ENCODE data around the gene UBE2E1. TPM values are rescaled to one million over a fixed set of nuclear protein-coding genes. Genes with fewer than 3 reads are reported as not detected.
A peak's percentile ranks its signal among the peaks of the same experiment; 100 is the strongest.

Gene UBE2E1
- total and polyA plus RNA-seq, 2 of the 4 experiments (the other 2 are of a cell fraction) = 54.1 to 91.6 TPM

DNA sequence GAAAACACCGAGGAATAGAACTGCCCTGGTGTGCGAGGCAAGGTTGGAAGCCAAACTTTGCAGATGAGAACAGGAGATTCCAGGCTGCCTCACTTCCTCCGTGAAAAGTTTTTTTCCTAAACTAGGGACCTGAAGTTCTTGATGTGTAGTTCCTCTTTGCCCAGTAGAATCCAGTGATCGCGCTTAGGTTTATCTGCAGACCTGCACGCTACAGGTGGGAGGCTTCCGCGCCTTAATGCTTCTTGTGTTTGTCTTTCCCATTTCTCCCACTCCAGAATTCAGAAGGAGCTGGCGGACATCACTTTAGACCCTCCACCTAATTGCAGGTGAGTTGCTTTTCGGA, 5.4 kb downstream of the UBE2E1 start:
- in situ Hi-C loops (cut with MboI; ENCODE audit: low sequenced_read_pairs) = no loop called here
- H3K9ac ChIP-seq (ENCODE audit: low read depth, low read length) = peak overlapping the region; percentile 12
- CTCF ChIA-PET = no interaction called here

More for the DNA sequence above, 5.4 kb downstream of the UBE2E1 start:
- Histone ChIP-seq H2AK5ac (ENCODE audit: low read depth, low read length) (peak overlapping the region; percentile 48; the same call in 1 of the 2 replicates), H3K36me3 (ENCODE audit: control insufficient read depth, insufficient read depth, low read length) (peaks cover 7% of the 10 kb centered on the region), H3K4me2 (ENCODE audit: low read depth, low read length) (peak overlapping the region; percentile 82), H3K14ac (replicated peaks; ENCODE audit: low read depth, low read length) (peak overlapping the region; percentile 84), H2BK120ac (ENCODE audit: low read depth, low read length) (peak overlapping the region; percentile 2; the same call in 1 of the 2 replicates), H3K56ac (ENCODE audit: extremely low read depth, insufficient read depth, low read length) (no peak overlapping the region), H2AFZ (replicated peaks; ENCODE audit: low read length, poor library complexity) (peak overlapping the region; percentile 27), H3K9me1 (ENCODE audit: insufficient read depth, low read length) (peaks cover 5% of the 10 kb centered on the region), H3K27me3 (ENCODE audit: control insufficient read depth, insufficient read depth, low read length) (no peaks in the 10 kb centered on the region), H3K4me1 (ENCODE audit: control insufficient read depth, insufficient read depth, low read length) (peaks cover 2% of the 10 kb centered on the region), H2BK15ac (ENCODE audit: low read depth, low read length) (no peak overlapping the region), H3K18ac (ENCODE audit: low read depth, low read length) (0 out of 2 replicates have a peak overlapping the region, but pooled peaks have one; percentile 5), H2AK9ac (replicated peaks; ENCODE audit: low read depth, low read length, poor library complexity) (no peak overlapping the region), H3K4ac (ENCODE audit: low read depth, low read length) (peak overlapping the region; percentile 50), H4K91ac (ENCODE audit: insufficient read depth, low read depth, low read length) (no peak overlapping the region), H2BK5ac (ENCODE audit: low read depth, low read length, poor library complexity, severe bottlenecking) (no peak overlapping the region), H4K5ac (ENCODE audit: low read depth, low read length) (peak overlapping the region; percentile 1; the same call in 1 of the 2 replicates), H3K23ac (ENCODE audit: low read depth, low read length) (peak overlapping the region; percentile 93), H3K27ac (ENCODE audit: insufficient read depth, low read length) (no peak overlapping the region), H2BK20ac (ENCODE audit: low read depth, low read length) (no peak overlapping the region), H3K9me3 (ENCODE audit: control insufficient read depth, insufficient read depth, low read length) (no peaks in the 10 kb centered on the region), H4K20me1 (ENCODE audit: insufficient read depth, low read length) (peaks cover 34% of the 10 kb centered on the region; the same call in 1 of the 2 replicates), H3K79me1 (ENCODE audit: low read depth in 1 of 2, low read length in 2 of 2) (peaks cover 24 to 67% of the 10 kb centered on the region in 2 experiments), H4K8ac (ENCODE audit: low read depth in 2 of 2, low read length in 2 of 2) (peak overlapping the region; percentile 53 to 83), H3K4me3 (ENCODE audit: insufficient read depth, low read depth, low read length) (peak overlapping the region; percentile 50)
- no peak for DNase-seq
- dilution Hi-C loops (cut with HindIII; ENCODE audit: low sequenced_read_pairs, unreplicated experiment) (no loop called here), intact Hi-C loops (cut with micrococcal nuclease) (no loop called here)
- BruUV-seq (replicated peaks) = no TSS peak
- ATAC-seq (ENCODE audit: low read depth) = no peak; the same call in 1 of the 2 replicates
- POLR2A ChIA-PET (ENCODE audit: unreplicated experiment) = no interaction called here
- TF ChIP-seq FOS (IDR thresholded peaks at IDR 0.05; ENCODE audit: low read depth, low read length) (no peak), RCOR1 (IDR thresholded peaks at IDR 0.05; ENCODE audit: insufficient replicate concordance, low read length) (no peak), POLR2A (IDR thresholded peaks at IDR 0.05; ENCODE audit: low read depth, low read length) (no peak), CEBPB (IDR thresholded peaks at IDR 0.05; ENCODE audit: low read depth, low read length) (no peak), NFE2L2 (IDR thresholded peaks at IDR 0.05; ENCODE audit: low read depth, low read length) (no peak), MAFK (IDR thresholded peaks at IDR 0.05; ENCODE audit: low read depth, low read length) (no peak), SMC3 (IDR thresholded peaks at IDR 0.05; ENCODE audit: low read depth, low read length) (no peak), BHLHE40 (IDR thresholded peaks at IDR 0.05; ENCODE audit: low read depth, low read length) (no peak), MAZ (IDR thresholded peaks at IDR 0.05; ENCODE audit: borderline replicate concordance, low read depth, low read length) (no peak), RAD21 (IDR thresholded peaks at IDR 0.05; ENCODE audit: low read length) (no peak), CHD1 (IDR thresholded peaks at IDR 0.05; ENCODE audit: low read depth, low read length) (no peak), RFX5 (IDR thresholded peaks at IDR 0.05; ENCODE audit: low read depth, low read length) (no peak), CTCF (conservative IDR thresholded peaks at IDR 0.05; ENCODE audit: low read depth, low read length) (no peak), MXI1 (IDR thresholded peaks at IDR 0.05; ENCODE audit: borderline replicate concordance, low read depth, low read length) (no peak)
- TF ChIP-seq, protein P1, sequence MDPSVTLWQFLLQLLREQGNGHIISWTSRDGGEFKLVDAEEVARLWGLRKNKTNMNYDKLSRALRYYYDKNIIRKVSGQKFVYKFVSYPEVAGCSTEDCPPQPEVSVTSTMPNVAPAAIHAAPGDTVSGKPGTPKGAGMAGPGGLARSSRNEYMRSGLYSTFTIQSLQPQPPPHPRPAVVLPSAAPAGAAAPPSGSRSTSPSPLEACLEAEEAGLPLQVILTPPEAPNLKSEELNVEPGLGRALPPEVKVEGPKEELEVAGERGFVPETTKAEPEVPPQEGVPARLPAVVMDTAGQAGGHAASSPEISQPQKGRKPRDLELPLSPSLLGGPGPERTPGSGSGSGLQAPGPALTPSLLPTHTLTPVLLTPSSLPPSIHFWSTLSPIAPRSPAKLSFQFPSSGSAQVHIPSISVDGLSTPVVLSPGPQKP (IDR thresholded peaks at IDR 0.05; ENCODE audit: borderline replicate concordance, low read depth, low read length) = no peak
- TF ChIP-seq, protein P2, sequence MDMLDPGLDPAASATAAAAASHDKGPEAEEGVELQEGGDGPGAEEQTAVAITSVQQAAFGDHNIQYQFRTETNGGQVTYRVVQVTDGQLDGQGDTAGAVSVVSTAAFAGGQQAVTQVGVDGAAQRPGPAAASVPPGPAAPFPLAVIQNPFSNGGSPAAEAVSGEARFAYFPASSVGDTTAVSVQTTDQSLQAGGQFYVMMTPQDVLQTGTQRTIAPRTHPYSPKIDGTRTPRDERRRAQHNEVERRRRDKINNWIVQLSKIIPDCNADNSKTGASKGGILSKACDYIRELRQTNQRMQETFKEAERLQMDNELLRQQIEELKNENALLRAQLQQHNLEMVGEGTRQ (IDR thresholded peaks at IDR 0.05; ENCODE audit: low read depth, low read length) = no peak
- WGBS, 2 experiments (ENCODE audit: extremely low coverage in 2 of 2, insufficient read length in 1 of 2) = 22% methylated on average over 3 of the region's 10 CpGs; no CpG with 5 or more reads in 1 of the 2 experiments
